Pancreas (tissue), 10 donors: Measurements from ENCODE around the gene STRADA. TPM values are rescaled to one million over a fixed set of nuclear protein-coding genes. Genes with fewer than 3 reads are reported as not detected.

Experiments used
- ATAC-seq, 4 donors: fragments of 200-7000 bp; cut with Tn5 transposase; one replicate each; pipeline versions ENCODE4 v1.8.0 to v1.9.1; 2020; ENCODE audit warnings: mild to moderate bottlenecking in 4 of 4, moderate library complexity in 4 of 4
- DNase-seq, 6 donors: peaks; one replicate each; pipeline ENCODE4 v3.0.0-alpha.2; 2020
- FAIRE-seq: peaks from 2 replicates; lab custom pipeline; 2012; peaks lifted over from hg19 to GRCh38; lab: Jason Lieb, UNC
- H3K27ac ChIP-seq, 4 donors: fragments of 200-600 bp; sonication (generic); 1 replicate in 3 of 4; 2 replicates in 1 of 4; pipeline versions ENCODE4 v1.5.0 to v1.8.0; 2020
- H3K27me3 ChIP-seq, 4 donors: fragments of 200-600 bp; one replicate each; pipeline ENCODE4 v1.8.0; 2021
- H3K36me3 ChIP-seq, 3 donors: fragments of 200-600 bp; sonication (generic) in 1 of 3; one replicate each; pipeline versions ENCODE4 v1.5.0 to v1.8.0; 2020 to 2021
- H3K4me1 ChIP-seq, 3 donors: fragments of 200-600 bp; one replicate each; pipeline ENCODE4 v1.8.0; 2021
- H3K4me3 ChIP-seq, 4 donors: fragments of 200-600 bp; sonication (generic) in 2 of 4; one replicate each; pipeline versions ENCODE4 v1.5.0 to v1.8.0; 2020 to 2021
- H3K9me3 ChIP-seq, 4 donors: fragments of 200-600 bp; one replicate each; pipeline ENCODE4 v1.8.0; 2021
- WGBS, 2 donors: extraction: QIAGEN DNeasy Blood & Tissue Kit; methylation state at CpG; one replicate each; pipeline ENCODE4 v1.1.7; 2013; 5-methylcytosine and 5-hydroxymethylcytosine counted together
- intact Hi-C, 3 donors: fragments of 100-400 bp; cut with DNase I; formaldehyde crosslinking; loops; one replicate each; pipeline versions ENCODE4 v1.11.1 to v1.14.2; 2022
- polyA plus RNA-seq, 2 donors: library from polyadenylated mRNA; stranded (reverse); fragments of 200-250 nt; gene quantifications; one replicate each; pipeline ENCODE4 v1.2.3, GENCODE V29; 2013
- total RNA-seq, 6 donors: library from RNA; stranded (reverse); fragmentation: NEBNext Ultra II Directional in 4 of 6; extraction: Animal tissue kit (Norgen Biotek cat#: 25700) in 4 of 6; gene quantifications; one replicate each; pipeline versions ENCODE4 v1.2.1 to v1.2.4, GENCODE V29; 2021 to 2023
- TF ChIP-seq, protein P1 (sequence below), 4 donors: fragments of 200-600 bp; sonication (generic) in 3 of 4; IDR thresholded peaks; one replicate each; pipeline versions ENCODE4 v1.5.0 to v1.8.0; 2021; ENCODE audit warnings: antibody characterized with exemption in 4 of 4
- donor health status: healthy with polysubstance abuse.
- donor health status: DM: no; HTN: no; CAD: no; lungs with moderate emphysema.
- donor health status: DM: no; HTN: no; CAD: no.
- donor health status: control.
- donor health status: control.
- donor health status: Bipolar disorder and iron deficiency.
- donor health status: DM: yes; HTN: yes; CAD: no.
- donor health status: DM: no; HTN: no; CAD: no.
- donor health status: DM: no; HTN: no; CAD: no.
- donor health status: DM: yes; HTN: yes; CAD: no.

The STRADA gene
- total and polyA plus RNA-seq, 8 donors: 8.3 to 26.7 (median 13.9) TPM

GRCh38 chr17:63665527-63666214, 75.9 kb downstream of the STRADA start:
- intact Hi-C loops: no loop called here
- Histone ChIP-seq H3K4me3 (no peak overlapping the region), H3K9me3 (no peaks in the 10 kb centered on the region), H3K27me3 (no peaks in the 10 kb centered on the region), H3K27ac (peak overlapping the region in 1 of 4 donors; percentile 12), H3K36me3 (peaks cover 0 to 22% (median 0%) of the 10 kb centered on the region in 3 donors), H3K4me1 (no peaks in the 10 kb centered on the region)
- WGBS, 2 donors: 83 to 84% methylated on average over 5 of the region's 5 CpGs
- TF ChIP-seq, protein P1, sequence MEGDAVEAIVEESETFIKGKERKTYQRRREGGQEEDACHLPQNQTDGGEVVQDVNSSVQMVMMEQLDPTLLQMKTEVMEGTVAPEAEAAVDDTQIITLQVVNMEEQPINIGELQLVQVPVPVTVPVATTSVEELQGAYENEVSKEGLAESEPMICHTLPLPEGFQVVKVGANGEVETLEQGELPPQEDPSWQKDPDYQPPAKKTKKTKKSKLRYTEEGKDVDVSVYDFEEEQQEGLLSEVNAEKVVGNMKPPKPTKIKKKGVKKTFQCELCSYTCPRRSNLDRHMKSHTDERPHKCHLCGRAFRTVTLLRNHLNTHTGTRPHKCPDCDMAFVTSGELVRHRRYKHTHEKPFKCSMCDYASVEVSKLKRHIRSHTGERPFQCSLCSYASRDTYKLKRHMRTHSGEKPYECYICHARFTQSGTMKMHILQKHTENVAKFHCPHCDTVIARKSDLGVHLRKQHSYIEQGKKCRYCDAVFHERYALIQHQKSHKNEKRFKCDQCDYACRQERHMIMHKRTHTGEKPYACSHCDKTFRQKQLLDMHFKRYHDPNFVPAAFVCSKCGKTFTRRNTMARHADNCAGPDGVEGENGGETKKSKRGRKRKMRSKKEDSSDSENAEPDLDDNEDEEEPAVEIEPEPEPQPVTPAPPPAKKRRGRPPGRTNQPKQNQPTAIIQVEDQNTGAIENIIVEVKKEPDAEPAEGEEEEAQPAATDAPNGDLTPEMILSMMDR (IDR thresholded peaks at IDR 0.05): no peak
- no peak for FAIRE-seq
- DNase-seq: no peak
- peak in 3 of 4 donors; percentile 9 to 71 (median 58) for ATAC-seq

DNA sequence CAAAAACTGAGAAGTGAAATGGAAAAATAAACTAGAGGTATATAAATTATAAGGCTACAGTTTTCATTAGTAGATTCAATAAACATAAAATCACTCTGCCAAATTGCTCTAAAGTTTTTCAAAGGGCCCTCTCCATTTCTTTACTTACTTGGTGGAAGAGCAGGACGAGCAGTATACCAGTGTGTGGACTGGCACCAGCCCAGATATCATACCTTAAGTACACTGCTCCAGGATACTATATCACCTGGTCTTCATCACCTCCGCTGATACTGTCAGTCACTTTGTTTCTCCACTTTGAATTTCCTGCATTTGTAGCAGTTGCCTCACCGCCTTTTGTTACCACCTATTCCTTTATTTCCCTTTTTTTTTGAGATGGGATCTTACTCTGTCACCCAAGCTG, 81.7 kb downstream of the STRADA start:
- ATAC-seq (no peak), DNase-seq (no peak), FAIRE-seq (no peak)
- no peak overlapping the region for H3K4me3 ChIP-seq
- TF ChIP-seq, protein P1 (IDR thresholded peaks at IDR 0.05): no peak
- 80 to 85% methylated on average over 3 of the region's 3 CpGs for WGBS, 2 donors
- intact Hi-C loops: no loop called here
- no peaks in the 10 kb centered on the region for H3K9me3 ChIP-seq
- peaks cover 0 to 10% (median 0%) of the 10 kb centered on the region in 3 donors for H3K36me3 ChIP-seq
- no peak overlapping the region for H3K27ac ChIP-seq
- H3K4me1 ChIP-seq: no peaks in the 10 kb centered on the region
- H3K27me3 ChIP-seq: no peaks in the 10 kb centered on the region

DNA sequence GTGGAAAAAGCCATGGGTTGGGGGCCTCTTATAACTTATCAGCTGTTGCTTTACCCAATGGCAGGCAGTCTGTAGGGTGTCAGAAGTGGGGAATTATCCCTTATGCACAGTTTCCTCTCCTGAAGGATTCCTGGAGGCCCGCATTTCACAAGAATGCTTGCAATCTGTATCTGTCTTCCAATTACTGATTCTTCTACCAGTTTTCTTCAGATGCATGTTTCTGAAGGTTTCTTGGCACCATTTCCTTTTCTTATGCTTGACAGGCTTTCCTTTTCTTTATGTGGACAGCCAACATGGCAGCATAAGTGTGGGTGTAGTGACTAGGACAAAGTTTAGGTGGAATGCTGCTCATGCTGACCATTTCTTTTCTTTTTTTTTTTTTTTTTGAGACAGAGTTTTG, 83.2 kb downstream of the STRADA start:
- Histone ChIP-seq H3K27me3 (no peaks in the 10 kb centered on the region), H3K9me3 (no peaks in the 10 kb centered on the region), H3K4me1 (peaks cover 0 to 2% (median 0%) of the 10 kb centered on the region in 3 donors), H3K4me3 (no peak overlapping the region), H3K36me3 (peaks cover 0 to 10% (median 0%) of the 10 kb centered on the region in 3 donors), H3K27ac (no peak overlapping the region)
- ATAC-seq: no peak
- intact Hi-C loops: no loop called here
- TF ChIP-seq, protein P1 (IDR thresholded peaks at IDR 0.05): no peak
- WGBS, 2 donors: 97 to 100% methylated on average over 1 of the region's 1 CpG
- no peak for FAIRE-seq
- no peak for DNase-seq

DNA sequence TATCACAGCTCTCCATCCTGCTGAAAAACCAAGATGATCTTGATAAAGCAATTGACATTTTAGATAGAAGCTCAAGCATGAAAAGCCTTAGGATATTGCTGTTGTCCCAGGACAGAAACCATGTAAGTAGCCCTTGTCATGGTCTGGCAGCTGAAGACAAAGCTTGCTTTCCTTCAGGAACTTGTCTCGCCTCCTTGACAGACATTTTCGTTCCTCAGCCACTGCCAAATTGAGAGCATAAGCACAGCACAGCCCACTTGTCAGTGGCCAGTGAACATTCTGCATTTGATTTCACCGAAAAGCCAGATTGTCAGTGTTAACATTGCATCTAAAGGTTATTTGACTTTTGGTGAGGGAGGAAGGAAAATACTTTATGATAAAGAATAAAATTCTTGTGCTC, 83.8 kb downstream of the STRADA start:
- H3K27me3 ChIP-seq: no peaks in the 10 kb centered on the region
- peaks cover 0 to 5% (median 0%) of the 10 kb centered on the region in 3 donors for H3K4me1 ChIP-seq
- H3K36me3 ChIP-seq: peaks cover 0 to 10% (median 0%) of the 10 kb centered on the region in 3 donors
- intact Hi-C loops: no loop called here
- FAIRE-seq (no peak), DNase-seq (no peak), ATAC-seq (no peak)
- no peak overlapping the region for H3K4me3 ChIP-seq
- WGBS, 2 donors: 94 to 96% methylated on average over 3 of the region's 3 CpGs
- no peaks in the 10 kb centered on the region for H3K9me3 ChIP-seq
- TF ChIP-seq, protein P1 (IDR thresholded peaks at IDR 0.05): no peak
- no peak overlapping the region for H3K27ac ChIP-seq

DNA sequence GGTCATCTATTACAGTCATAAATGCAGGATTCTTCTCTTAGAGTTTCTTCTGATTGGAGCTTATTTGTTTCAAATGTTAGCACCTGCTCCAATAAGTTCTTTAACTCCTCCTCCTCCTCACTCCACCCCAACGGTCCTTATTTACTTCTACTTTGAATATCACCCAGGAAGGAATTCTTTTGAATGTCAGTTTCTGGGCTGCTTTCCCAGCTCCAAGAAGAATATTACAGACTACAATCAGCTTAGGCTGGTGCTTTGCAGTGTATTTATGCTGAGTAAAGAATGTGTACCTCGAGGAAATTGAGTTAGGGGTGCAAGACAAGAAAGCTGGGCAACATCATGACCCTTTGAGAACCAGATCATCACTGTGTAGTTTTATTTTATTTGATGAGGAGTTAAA, 88.5 kb downstream of the STRADA start:
- WGBS, 2 donors: 6 to 8% methylated on average over 2 of the region's 2 CpGs
- TF ChIP-seq, protein P1 (IDR thresholded peaks at IDR 0.05): no peak
- Histone ChIP-seq H3K27ac (no peak overlapping the region), H3K27me3 (no peaks in the 10 kb centered on the region), H3K4me3 (no peak overlapping the region), H3K9me3 (no peaks in the 10 kb centered on the region), H3K36me3 (no peaks in the 10 kb centered on the region), H3K4me1 (peaks cover 0 to 5% (median 0%) of the 10 kb centered on the region in 3 donors)
- ATAC-seq (peak; percentile 78 to 97 (median 93)), DNase-seq (peak in 1 of 6 donors; percentile 24), FAIRE-seq (no peak)
- intact Hi-C loops: no loop called here
